Neutrophil (primary cell): ENCODE measurements around the gene TPD52L2.

ENCODE experiments used
- H3K27ac ChIP-seq: fragments of 200-600 bp; sonication (generic); 2 replicates; pipeline ENCODE4 v1.5.1; 2016; ENCODE audit warnings: mild to moderate bottlenecking, moderate library complexity
- H3K27me3 ChIP-seq: fragments of 200-600 bp; sonication (generic); 2 replicates; pipeline ENCODE4 v1.6.0; 2016; ENCODE audit warnings: mild to moderate bottlenecking
- H3K36me3 ChIP-seq: fragments of 200-600 bp; sonication (generic); 2 replicates; pipeline ENCODE4 v1.5.1; 2017
- H3K4me1 ChIP-seq, 2 experiments: fragments of 200-600 bp in 1 of 2; sonication (generic) in 1 of 2; 1 replicate in 1 of 2; 2 replicates in 1 of 2; pipeline versions ENCODE4 v1.5.1 to v1.6.1; 2013 to 2016; ENCODE audit warnings: low read depth in 1 of 2, low read length in 1 of 2, mild to moderate bottlenecking in 1 of 2, moderate library complexity in 1 of 2; ENCODE audit not compliant: control insufficient read depth in 1 of 2, insufficient read depth in 1 of 2
- H3K4me3 ChIP-seq, 2 experiments: fragments of 200-600 bp in 1 of 2; sonication (generic) in 1 of 2; 1 replicate in 1 of 2; 2 replicates in 1 of 2; pipeline ENCODE4 v1.5.1; 2013 to 2016; ENCODE audit warnings: low read depth in 1 of 2, low read length in 1 of 2, mild to moderate bottlenecking in 1 of 2, moderate library complexity in 1 of 2
- H3K9me3 ChIP-seq: fragments of 200-600 bp; sonication (generic); 2 replicates; pipeline ENCODE4 v1.5.1; 2016
- CTCF ChIP-seq: fragments of 200-600 bp; sonication (generic); IDR thresholded peaks from 2 replicates; pipeline ENCODE4 v1.5.1; 2016; ENCODE audit warnings: antibody characterized with exemption

The TPD52L2 gene

GRCh38 chr20:63864978-63865640 is at the start of gene TPD52L2:
Gene TPD52L2, plus strand, starts transcription at chr20:63865270. Its CDS starts 96 bp downstream, at chr20:63865366.
- H3K27me3 ChIP-seq = no peaks in the 10 kb centered on the region
- peaks cover 36% of the 10 kb centered on the region for H3K36me3 ChIP-seq
- H3K9me3 ChIP-seq = no peaks in the 10 kb centered on the region
- peaks cover 82 to 90% of the 10 kb centered on the region in 2 experiments for H3K4me1 ChIP-seq
- peak; percentile 48 for TF ChIP-seq CTCF
- peak within 1 kb of the TSS; percentile 99 for H3K27ac ChIP-seq
- H3K4me3 ChIP-seq = peak within 1 kb of the TSS; percentile 86 to 96

GRCh38 chr20:63815615-63816253 is 49.3 kb upstream of the TPD52L2 start:
- no peak for TF ChIP-seq CTCF
- Histone ChIP-seq H3K4me3 (no peak overlapping the region), H3K9me3 (no peaks in the 10 kb centered on the region), H3K27me3 (peaks cover 8% of the 10 kb centered on the region), H3K36me3 (no peaks in the 10 kb centered on the region), H3K27ac (no peak overlapping the region), H3K4me1 (no peaks in the 10 kb centered on the region)

- no peak overlapping the region for H3K27ac ChIP-seq
- H3K9me3 ChIP-seq = no peaks in the 10 kb centered on the region
- no peaks in the 10 kb centered on the region for H3K36me3 ChIP-seq
- TF ChIP-seq CTCF = no peak
- H3K27me3 ChIP-seq = peaks cover 37% of the 10 kb centered on the region
- no peak overlapping the region for H3K4me3 ChIP-seq
- no peaks in the 10 kb centered on the region for H3K4me1 ChIP-seq
These were observed 45.7 kb upstream of the TPD52L2 start for GRCh38 chr20:63819224-63819921.

GRCh38 chr20:63821811-63822210 is 43.3 kb upstream of the TPD52L2 start:
- H3K27ac ChIP-seq = no peak overlapping the region
- H3K9me3 ChIP-seq = no peaks in the 10 kb centered on the region
- no peak overlapping the region for H3K4me3 ChIP-seq
- H3K27me3 ChIP-seq = peaks cover 54% of the 10 kb centered on the region
- TF ChIP-seq CTCF = no peak
- H3K36me3 ChIP-seq = no peaks in the 10 kb centered on the region
- H3K4me1 ChIP-seq = no peaks in the 10 kb centered on the region

GRCh38 chr20:63822276-63822696 is 42.8 kb upstream of the TPD52L2 start:
- Histone ChIP-seq H3K27me3 (peaks cover 58% of the 10 kb centered on the region), H3K4me3 (no peak overlapping the region), H3K27ac (no peak overlapping the region), H3K9me3 (no peaks in the 10 kb centered on the region), H3K4me1 (no peaks in the 10 kb centered on the region), H3K36me3 (no peaks in the 10 kb centered on the region)
- TF ChIP-seq CTCF = no peak
